ENCODE results near the gene ACTMAP. TPM values are rescaled to one million over a fixed set of nuclear protein-coding genes. Genes with fewer than 3 reads are reported as not detected.

The ACTMAP gene
- total RNA-seq, 2 donors from 2014 or later = 0.68 to 1.1 TPM

DNA sequence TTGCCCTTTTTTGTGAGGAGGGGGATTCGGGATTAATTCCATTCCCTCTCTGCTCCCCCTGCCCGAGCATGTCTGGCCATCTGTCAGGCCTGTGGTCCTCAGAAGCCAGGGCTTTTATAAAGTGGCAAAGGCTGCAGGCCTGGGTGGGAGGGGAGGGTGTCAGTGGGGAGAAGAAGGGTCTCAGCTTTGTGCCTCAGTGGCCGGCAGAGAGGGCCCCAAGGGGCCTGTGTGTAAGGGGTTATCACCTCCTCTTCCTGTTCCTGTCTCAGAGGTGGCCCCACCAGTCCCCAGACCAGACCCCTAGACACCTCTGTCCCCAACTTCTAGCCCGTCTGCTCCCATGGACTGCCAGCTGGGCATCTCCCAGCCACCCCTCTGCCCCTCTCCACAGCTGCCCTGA is 56.4 kb downstream of the ACTMAP start:
- peaks cover 0 to 12% of the 10 kb centered on the region in 2 donors for H3K4me1 ChIP-seq (ENCODE audit: control insufficient read depth in 1 of 2, low read depth in 2 of 2)
- ATAC-seq (ENCODE audit: insufficient number of reproducible peaks, low FRiP score, low read depth) = no peak
- H3K4me3 ChIP-seq = no peak overlapping the region
- no peak for DNase-seq (ENCODE audit: low spot score)
- H3K36me3 ChIP-seq = peaks cover 8% of the 10 kb centered on the region
- no peaks in the 10 kb centered on the region for H3K27me3 ChIP-seq (replicated peaks; ENCODE audit: insufficient read depth)
- TF ChIP-seq, protein P1, sequence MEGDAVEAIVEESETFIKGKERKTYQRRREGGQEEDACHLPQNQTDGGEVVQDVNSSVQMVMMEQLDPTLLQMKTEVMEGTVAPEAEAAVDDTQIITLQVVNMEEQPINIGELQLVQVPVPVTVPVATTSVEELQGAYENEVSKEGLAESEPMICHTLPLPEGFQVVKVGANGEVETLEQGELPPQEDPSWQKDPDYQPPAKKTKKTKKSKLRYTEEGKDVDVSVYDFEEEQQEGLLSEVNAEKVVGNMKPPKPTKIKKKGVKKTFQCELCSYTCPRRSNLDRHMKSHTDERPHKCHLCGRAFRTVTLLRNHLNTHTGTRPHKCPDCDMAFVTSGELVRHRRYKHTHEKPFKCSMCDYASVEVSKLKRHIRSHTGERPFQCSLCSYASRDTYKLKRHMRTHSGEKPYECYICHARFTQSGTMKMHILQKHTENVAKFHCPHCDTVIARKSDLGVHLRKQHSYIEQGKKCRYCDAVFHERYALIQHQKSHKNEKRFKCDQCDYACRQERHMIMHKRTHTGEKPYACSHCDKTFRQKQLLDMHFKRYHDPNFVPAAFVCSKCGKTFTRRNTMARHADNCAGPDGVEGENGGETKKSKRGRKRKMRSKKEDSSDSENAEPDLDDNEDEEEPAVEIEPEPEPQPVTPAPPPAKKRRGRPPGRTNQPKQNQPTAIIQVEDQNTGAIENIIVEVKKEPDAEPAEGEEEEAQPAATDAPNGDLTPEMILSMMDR (IDR thresholded peaks at IDR 0.05) = no peak
- no peak overlapping the region for H3K27ac ChIP-seq
- no peaks in the 10 kb centered on the region for H3K9me3 ChIP-seq

DNA sequence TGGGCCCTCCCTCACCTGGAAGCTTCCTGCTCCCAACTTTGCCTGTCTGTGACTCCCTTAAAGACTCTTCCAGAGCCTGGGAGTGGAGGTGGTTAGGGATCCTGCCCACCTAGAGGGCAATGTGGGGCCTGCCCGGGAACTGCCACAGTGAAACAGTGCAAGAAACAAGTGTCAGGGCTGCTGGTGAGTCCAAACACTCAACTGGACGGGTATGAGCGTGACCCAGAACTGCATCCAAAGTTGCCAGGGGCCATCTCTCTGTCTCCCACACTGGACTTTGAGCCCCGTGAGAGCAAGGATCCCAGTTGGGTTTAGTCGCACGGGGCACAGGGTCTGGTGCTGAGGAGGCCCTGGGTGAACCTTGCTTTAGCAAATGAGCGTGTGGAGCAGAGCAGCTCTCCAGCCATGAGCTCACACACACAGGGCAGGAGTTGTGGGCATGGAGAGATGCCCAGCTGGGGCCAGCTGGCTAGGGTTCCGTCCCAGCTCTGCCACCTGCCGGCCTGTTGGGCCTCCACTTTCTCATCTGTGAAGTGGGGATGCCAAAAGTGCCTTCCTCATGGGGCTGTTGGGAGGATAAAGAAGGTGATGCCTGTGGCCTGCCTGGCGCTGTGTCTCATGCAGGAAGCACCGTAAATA is 57.0 kb downstream of the ACTMAP start:
- no peak for ATAC-seq (ENCODE audit: insufficient number of reproducible peaks, low FRiP score, low read depth)
- Histone ChIP-seq H3K4me1 (ENCODE audit: control insufficient read depth in 1 of 2, low read depth in 2 of 2) (peaks cover 3 to 18% of the 10 kb centered on the region in 2 donors), H3K4me3 (no peak overlapping the region), H3K27ac (no peak overlapping the region), H3K27me3 (replicated peaks; ENCODE audit: insufficient read depth) (no peaks in the 10 kb centered on the region), H3K36me3 (peaks cover 8% of the 10 kb centered on the region), H3K9me3 (no peaks in the 10 kb centered on the region)
- DNase-seq (ENCODE audit: low spot score) = no peak
- TF ChIP-seq, protein P1 (IDR thresholded peaks at IDR 0.05) = no peak

DNA sequence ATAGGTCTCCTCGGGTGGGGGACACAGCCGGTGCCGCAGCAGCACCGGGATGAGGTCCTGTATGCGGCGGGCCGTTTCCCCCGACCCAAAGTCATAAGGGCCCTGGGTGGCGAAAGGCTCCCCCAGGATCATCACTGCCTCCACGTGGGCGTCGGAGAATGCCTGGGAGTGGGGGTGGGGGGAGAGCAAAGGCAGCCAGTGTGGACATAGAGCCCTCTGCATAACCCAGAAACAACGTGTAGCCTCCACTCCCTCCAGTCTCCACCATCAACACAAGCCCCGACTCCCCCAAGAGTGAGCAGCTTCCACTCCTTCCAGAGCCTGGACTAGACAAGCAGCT is 58.1 kb downstream of the ACTMAP start:
- ATAC-seq (ENCODE audit: insufficient number of reproducible peaks, low FRiP score, low read depth) (no peak), DNase-seq (ENCODE audit: low spot score) (no peak)
- Histone ChIP-seq H3K4me1 (ENCODE audit: control insufficient read depth in 1 of 2, low read depth in 2 of 2) (peaks cover 3 to 29% of the 10 kb centered on the region in 2 donors), H3K27me3 (replicated peaks; ENCODE audit: insufficient read depth) (no peaks in the 10 kb centered on the region), H3K4me3 (no peak overlapping the region), H3K36me3 (peaks cover 8% of the 10 kb centered on the region), H3K27ac (no peak overlapping the region), H3K9me3 (no peaks in the 10 kb centered on the region)
- TF ChIP-seq, protein P1 (IDR thresholded peaks at IDR 0.05) = no peak

DNA sequence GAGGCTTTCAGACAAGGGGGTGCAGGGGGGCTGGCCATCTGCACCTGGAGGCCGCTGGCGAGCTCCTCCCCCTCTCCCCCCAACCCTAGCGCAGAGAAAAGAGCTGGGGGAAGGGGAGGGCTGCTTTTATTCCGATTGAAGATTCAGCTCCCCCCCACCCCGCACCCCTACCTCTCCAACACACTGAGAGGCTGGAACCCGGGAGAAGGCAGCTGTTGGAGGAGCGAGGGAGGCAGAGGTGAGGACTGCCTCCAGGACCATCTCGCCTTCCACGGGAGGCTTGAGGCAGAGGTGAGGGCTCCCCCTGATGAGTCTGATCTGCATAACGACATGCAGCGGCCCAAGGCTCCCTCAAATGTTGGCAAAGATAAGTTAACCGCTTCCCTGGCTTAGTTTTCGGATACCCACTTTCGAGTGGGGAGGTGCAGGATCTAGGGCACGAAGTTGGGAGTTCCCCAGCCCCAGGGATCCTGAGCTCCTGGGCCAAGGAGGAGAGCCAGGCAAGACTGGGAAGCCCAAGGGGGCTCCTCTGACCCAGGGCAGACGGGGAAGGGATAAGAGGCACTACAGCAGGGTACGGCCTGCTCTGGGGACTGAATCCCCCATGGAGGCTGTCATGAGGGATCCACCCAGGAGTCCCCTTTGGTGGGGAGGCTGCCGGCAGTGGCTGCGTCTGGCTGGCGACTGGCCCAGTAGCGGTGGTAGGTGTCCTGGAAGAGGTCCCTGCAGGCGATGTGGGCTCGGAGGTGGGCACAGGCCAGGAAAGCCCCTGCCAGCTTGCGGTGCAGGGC is 58.7 kb downstream of the ACTMAP start:
- H3K4me3 ChIP-seq = peak overlapping the region; percentile 96
- H3K27ac ChIP-seq = peak overlapping the region; percentile 91 to 97
- no peak for ATAC-seq (ENCODE audit: insufficient number of reproducible peaks, low FRiP score, low read depth)
- no peaks in the 10 kb centered on the region for H3K27me3 ChIP-seq (replicated peaks; ENCODE audit: insufficient read depth)
- DNase-seq (ENCODE audit: low spot score) = no peak
- H3K4me1 ChIP-seq (ENCODE audit: control insufficient read depth in 1 of 2, low read depth in 2 of 2) = peaks cover 3 to 32% of the 10 kb centered on the region in 2 donors
- TF ChIP-seq, protein P1 (IDR thresholded peaks at IDR 0.05) = no peak
- no peaks in the 10 kb centered on the region for H3K9me3 ChIP-seq
- peaks cover 8% of the 10 kb centered on the region for H3K36me3 ChIP-seq

Other genes with a start within 250 kb of the ACTMAP start
- 10 to 100 TPM; 36.0 to 78.4 TPM for gene SHKBP1, start 173.6 kb downstream of the ACTMAP start, total RNA-seq
- 100 to 1,000 TPM; 687 to 905 TPM for gene LTBP4, start 149.1 kb downstream of the ACTMAP start, total RNA-seq
- 100 to 1,000 TPM; 101 to 133 TPM for gene NUMBL, start 59.8 kb downstream of the ACTMAP start, total RNA-seq
- 100 to 1,000 TPM in 1 of 2 donors, 10 to 100 TPM in 1; 53.6 to 127 TPM for gene COQ8B, start 33.6 kb downstream of the ACTMAP start, total RNA-seq
- 10 to 100 TPM; 45.4 to 79.4 TPM for gene ITPKC, start 33.4 kb downstream of the ACTMAP start, total RNA-seq
- 100 to 1,000 TPM in 1 of 2 donors, 10 to 100 TPM in 1; 40.4 to 107 TPM for gene SNRPA, start 726 bp upstream of the ACTMAP start, total RNA-seq
- gene MIA, start 25.0 kb upstream of the ACTMAP start, total RNA-seq = not detected
- 10 to 100 TPM; 37.9 to 38.2 TPM for gene RAB4B, start 27.8 kb upstream of the ACTMAP start, total RNA-seq
- gene EGLN2, start 48.7 kb upstream of the ACTMAP start, total RNA-seq = 100 to 1,000 TPM; 113 to 127 TPM
- not detected for gene CYP2A6, start 100.0 kb upstream of the ACTMAP start, total RNA-seq
- gene CYP2A7, start 131.8 kb upstream of the ACTMAP start, total RNA-seq = not detected
- gene CYP2B6, start 240.8 kb upstream of the ACTMAP start, total RNA-seq = not detected